ENCODE data around the gene MAP4K4.

- TF ChIP-seq ZFX (CRISPR knock-in tag; IDR thresholded peaks at IDR 0.05; ENCODE audit: low read depth) (no peak), HNF4A (CRISPR knock-in tag; IDR thresholded peaks at IDR 0.05) (no peak), SKI (IDR thresholded peaks at IDR 0.05; ENCODE audit: partially characterized antibody) (no peak), GPBP1L1 (CRISPR knock-in tag; IDR thresholded peaks at IDR 0.05) (no peak), ZBTB34 (CRISPR knock-in tag; IDR thresholded peaks at IDR 0.05) (no peak), ZNF235 (CRISPR knock-in tag; IDR thresholded peaks at IDR 0.05; ENCODE audit: borderline replicate concordance) (no peak), ZNF510 (CRISPR knock-in tag; IDR thresholded peaks at IDR 0.05; ENCODE audit: low read depth) (no peak), ADNP (CRISPR knock-in tag; IDR thresholded peaks at IDR 0.05) (no peak), NFE2L1 (CRISPR knock-in tag; IDR thresholded peaks at IDR 0.05; ENCODE audit: borderline replicate concordance) (no peak), POLR2AphosphoS5 (IDR thresholded peaks at IDR 0.05; ENCODE audit: low read depth, low read length) (no peak), MTA3 (CRISPR knock-in tag; IDR thresholded peaks at IDR 0.05) (no peak), ZNF670 (CRISPR knock-in tag; IDR thresholded peaks at IDR 0.05; ENCODE audit: borderline replicate concordance) (no peak), KAT2B (IDR thresholded peaks at IDR 0.05; ENCODE audit: borderline replicate concordance, low read depth, low read length) (no peak), ZKSCAN5 (CRISPR knock-in tag; IDR thresholded peaks at IDR 0.05) (no peak)
Observed at GRCh38 chr2:101904916-101905315, 207.4 kb downstream of the MAP4K4 start.
